ENCODE measurements around the gene VAMP4.
"Not testable (repeated sequence)": the region's sequence is repeated elsewhere in the genome, so short reads cannot be mapped to it uniquely, and the experiment has no call there.

The VAMP4 gene

DNA sequence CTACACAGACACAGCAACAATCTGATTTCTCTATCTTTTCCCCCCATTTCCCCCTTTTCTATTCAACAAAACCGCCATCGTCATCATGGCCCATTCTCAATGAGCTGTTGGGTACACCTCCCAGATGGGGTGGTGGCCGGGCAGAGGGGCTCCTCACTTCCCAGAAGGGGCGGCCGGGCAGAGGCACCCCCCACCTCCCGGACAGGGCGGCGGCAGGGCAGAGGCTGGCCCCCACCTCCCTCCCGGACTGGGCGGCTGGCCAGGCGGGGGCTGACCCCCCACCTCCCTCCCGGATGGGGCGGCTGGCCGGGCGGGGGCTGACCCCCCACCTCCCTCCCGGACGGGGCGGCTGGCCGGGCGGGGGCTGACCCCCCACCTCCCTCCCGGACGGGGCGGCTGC, 48.3 kb downstream of the VAMP4 start:
- DNase-seq = not testable (repeated sequence)

DNA sequence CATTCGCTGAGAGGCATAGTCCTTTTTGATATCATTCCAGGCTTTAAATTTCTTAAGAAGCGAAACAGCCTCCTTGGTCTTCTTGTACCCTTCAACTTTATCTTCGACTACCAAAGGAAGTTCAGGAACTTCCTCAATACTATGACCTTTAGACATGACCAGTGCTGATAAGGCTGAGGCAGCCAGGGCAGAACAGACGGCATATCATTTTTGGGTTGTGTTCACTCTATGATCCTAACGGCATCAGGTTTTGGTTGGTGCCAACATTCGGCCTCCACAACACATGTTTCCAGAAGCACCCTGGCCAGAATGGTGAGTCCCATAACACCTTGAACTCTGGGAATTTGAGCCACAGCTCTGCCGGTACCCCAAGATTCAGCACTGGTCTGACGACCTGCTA, 58.0 kb downstream of the VAMP4 start:
- DNase-seq = no peak

DNA sequence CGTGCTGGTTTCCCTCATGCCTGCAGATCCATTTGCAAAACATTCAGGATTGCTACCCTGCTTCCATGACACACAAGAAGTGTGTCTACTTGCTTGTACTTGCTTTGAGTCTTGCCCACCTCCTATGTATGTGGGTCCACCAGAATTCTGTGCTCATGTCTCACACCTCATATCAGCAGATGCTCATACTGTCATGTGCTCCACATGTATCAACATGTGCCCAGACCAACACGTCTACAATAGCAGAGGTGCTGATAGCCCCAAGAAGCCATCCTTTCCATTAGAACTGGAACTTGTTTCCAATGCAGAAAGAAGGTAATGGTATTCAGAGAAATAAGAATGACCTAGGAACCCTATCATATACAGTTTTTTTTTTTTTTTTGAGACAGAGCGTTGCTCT, 61.5 kb downstream of the VAMP4 start:
- no peak for DNase-seq

DNA sequence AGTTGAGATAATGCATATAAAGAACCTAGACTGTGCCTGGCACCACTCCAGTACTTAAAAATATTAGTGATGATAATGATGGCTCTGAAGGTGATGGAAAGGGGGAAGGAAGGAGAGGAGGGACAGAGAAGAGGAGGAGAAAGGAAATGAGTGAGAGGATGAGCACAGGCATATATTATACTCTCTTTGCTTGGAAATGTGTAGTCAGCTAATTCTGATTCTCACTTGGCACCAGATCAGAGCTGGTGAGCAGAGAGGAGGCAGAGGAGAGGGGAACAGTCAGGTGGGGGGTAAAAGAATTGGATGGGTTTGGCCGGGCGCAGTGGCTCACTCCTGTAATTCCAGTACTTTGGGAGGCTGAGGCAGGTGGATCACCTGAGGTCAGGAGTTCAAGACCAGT, 65.0 kb downstream of the VAMP4 start:
- DNase-seq = no peak

DNA sequence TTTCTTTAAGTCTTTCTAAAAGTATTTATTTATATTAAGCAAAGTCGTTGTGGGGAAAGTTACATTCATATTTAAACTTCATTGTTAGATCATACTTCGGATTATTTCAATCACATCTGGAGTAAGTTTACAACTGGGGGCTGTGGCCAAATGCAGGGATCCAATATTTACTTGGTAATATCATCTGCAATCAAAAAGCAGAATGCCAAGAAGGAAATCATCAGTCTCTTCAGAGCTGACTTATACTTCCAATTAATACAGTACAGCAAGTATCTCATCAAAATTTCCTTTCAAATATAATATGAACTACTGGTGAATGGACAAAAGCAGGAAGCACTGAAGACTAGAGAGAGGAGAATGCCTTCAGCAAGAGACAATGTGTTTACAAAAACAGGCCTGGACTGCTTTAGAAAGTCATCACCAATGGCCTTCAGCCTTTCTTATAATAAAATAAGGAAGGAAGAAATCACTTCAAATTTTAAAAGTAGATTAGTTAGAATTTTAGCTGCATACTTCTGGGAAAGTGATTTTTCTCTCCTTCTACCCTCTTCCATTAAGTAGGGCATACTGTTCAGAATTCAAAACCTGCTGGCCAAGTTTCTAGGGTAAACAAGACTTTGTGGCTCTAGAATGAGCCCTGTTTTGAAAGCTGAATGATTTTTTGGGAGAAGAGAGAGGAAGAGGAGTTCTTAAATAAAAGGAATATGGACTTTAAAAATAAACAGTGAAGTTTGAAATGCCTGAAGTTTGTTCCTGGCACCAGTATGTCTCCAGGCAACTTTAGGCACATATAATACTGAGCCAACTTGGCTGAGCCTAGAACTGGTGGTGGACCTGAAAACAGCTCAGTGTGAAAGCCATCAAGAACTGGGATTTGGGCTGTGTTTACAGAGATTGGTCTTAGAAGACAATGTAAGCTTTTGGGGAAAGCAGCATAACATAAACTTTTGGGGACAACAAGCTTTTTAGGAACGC, 67.1 kb downstream of the VAMP4 start:
- no peak for DNase-seq

- DNase-seq = no peak
Measured at GRCh38 chr1:171670739-171671138, 71.1 kb downstream of the VAMP4 start.

- DNase-seq = no peak
Measured at GRCh38 chr1:171668372-171668771, 73.5 kb downstream of the VAMP4 start.

DNA sequence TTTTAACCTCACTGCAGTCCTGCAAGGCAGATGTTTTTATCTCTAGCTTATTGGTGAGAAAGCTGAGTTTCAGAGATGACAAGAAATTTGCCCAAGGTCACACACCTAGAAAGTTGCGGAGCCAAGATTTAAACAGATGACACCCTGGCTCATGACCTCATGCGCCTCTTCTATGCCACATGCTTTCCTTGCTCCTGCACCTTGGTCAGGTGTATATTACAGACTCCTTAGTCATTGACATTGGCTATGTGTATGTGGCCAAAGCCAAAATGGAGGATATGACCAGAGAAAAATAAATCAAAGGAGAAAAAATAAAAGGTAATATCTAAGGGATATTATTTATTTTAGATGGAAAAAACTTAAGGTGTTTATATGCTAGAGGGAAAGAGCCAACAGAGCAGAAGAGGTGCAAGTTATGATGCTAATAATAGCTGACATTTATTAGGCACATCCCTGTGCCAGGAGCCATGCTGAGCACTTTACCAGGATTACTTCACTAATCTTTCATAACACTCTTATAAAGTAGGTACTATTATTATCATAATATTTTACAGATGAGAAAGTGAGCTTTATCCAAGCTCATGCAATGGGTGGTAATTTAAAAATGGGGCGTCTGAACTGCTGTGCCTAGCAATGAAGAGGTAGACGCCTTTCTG, 75.6 kb downstream of the VAMP4 start:
- no peak for DNase-seq

DNA sequence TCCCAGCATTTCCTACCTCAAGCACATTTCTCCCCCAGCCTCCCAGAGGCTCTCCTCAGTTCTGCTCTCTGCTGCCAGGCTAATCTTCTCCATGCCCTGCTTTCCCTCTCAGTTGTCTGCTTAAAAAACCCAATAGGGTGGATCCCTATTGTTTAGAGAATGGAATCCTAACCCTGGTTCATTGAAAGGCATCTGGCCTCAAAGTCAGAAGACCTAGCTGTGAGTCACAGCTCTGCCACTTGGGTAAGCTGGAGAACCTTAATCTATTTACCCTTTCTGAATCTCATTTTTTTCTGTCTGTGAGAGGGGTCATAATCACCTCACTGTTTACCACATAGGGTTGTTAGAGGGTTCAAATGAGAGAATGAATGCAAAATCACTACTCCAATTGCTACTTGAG, 76.9 kb downstream of the VAMP4 start:
- DNase-seq = no peak

GRCh38 chr1:171663854-171664575, 77.8 kb downstream of the VAMP4 start:
- no peak for DNase-seq

GRCh38 chr1:171663036-171663853, 78.6 kb downstream of the VAMP4 start:
- no peak for DNase-seq

DNA sequence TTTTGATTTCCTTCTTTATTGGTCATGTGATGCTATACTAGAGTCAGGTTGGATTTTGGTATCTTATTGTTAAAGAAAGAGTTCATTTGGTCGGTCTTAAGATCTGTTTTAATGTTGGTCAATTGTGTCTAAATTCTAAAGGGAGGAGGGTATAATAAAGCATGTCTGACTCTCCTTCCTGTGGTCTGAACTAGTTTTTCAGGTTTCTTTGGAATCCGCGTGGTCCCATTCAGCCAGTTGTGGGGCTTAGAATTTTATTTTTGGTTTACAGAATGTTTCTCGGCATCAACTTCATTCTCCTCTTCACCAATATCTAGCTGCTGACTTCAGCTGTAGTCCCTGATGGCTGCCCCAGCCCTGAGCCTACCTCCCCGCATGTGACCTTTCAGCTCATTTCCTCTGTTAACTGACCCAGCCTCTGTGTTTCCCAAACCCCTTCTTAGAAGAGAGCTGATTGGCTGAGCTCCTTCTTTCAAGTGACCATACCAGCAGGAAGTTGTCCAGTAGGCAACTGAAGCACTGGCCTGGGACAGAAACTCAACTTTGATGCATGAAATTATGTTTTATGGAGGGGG, 80.7 kb downstream of the VAMP4 start:
- no peak for DNase-seq

DNA sequence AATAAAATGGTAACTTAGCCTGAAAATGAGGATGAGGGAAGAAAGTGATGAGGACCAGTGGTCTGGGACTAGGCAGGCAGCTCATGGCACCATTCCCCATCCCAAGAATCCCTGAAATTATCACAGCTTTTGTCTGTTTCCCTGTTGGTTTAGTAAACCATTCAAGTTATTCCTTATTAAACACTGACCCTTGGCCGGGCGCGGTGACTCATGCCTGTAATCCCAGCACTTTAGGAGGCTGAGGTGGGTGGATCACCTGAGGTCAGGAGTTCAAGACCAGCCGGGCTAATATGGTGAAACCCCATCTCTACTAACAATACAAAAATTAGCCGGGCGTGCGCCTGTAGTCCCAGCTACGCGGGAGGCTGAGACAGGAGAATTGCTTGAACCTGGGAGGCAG, 85.7 kb downstream of the VAMP4 start:
- not testable (repeated sequence) for DNase-seq

- no peak for DNase-seq
Measured at GRCh38 chr1:171655746-171656116, 86.1 kb downstream of the VAMP4 start.

GRCh38 chr1:171654942-171655745, 86.7 kb downstream of the VAMP4 start:
- DNase-seq = peak; percentile 57 to 86 (median 67)

GRCh38 chr1:171654201-171654941, 87.5 kb downstream of the VAMP4 start:
- no peak for DNase-seq

DNA sequence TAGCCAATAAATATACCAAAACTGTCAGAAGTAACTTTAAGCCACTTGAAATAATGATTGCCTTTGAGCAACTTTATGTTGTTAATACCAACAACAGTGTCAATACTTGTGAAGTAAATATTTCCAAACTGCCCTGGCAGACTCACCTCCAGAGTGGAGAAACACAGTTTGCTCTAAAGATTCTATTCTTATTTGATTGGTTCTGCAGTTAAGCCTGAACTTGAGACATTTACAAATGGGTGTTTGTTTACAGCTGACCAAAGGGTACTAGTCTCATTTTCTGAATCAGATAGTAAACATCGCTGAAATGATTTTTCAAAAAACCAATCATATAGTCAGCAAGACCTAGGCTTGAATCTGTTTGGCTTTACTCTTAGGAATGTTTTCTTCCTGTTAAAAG, 88.1 kb downstream of the VAMP4 start:
- no peak for DNase-seq

DNA sequence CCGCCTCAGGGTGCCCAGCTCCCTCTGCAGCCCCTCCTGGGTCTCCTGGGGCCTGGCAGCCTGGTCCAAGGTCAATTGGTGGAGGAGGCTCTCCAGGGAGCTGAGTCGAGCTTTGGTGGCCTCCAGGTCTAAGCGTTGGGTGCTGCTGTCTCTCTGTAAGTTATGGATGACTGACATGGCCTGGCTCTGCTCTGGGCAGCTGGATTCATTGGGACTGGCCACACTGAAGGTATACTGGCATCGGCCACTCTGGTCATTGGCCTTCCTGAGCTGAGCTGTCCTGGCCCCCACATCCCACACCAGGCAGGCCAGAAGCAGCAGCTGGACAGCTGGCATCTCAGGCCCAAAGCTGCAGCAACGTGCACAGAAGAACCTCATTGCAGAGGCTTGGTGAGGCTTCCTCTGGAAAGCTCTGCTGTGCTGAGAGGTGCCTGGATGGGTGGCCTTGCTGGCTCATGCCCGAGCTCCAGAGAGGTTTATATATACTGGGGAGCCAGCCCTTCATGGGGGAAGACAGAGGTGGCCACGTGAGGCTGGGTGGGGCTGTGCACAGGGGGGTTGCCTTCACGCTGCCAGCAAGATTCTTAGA, 89.5 kb downstream of the VAMP4 start, which contains the start of gene MYOC:
MYOC (minus strand) TSS at position 455 of the 589 bp plus-strand sequence; CDS start at position 378, 77 bp downstream.
- no peak for DNase-seq

Measured in suppressor macrophage treated with lipopolysaccharide for 1 hour (primary cell).